Measurements from ENCODE around the gene SENP5.
"Not testable (repeated sequence)": the region's sequence is repeated elsewhere in the genome, so short reads cannot be mapped to it uniquely, and the experiment has no call there.

Gene SENP5, protein sequence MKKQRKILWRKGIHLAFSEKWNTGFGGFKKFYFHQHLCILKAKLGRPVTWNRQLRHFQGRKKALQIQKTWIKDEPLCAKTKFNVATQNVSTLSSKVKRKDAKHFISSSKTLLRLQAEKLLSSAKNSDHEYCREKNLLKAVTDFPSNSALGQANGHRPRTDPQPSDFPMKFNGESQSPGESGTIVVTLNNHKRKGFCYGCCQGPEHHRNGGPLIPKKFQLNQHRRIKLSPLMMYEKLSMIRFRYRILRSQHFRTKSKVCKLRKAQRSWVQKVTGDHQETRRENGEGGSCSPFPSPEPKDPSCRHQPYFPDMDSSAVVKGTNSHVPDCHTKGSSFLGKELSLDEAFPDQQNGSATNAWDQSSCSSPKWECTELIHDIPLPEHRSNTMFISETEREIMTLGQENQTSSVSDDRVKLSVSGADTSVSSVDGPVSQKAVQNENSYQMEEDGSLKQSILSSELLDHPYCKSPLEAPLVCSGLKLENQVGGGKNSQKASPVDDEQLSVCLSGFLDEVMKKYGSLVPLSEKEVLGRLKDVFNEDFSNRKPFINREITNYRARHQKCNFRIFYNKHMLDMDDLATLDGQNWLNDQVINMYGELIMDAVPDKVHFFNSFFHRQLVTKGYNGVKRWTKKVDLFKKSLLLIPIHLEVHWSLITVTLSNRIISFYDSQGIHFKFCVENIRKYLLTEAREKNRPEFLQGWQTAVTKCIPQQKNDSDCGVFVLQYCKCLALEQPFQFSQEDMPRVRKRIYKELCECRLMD

DNA sequence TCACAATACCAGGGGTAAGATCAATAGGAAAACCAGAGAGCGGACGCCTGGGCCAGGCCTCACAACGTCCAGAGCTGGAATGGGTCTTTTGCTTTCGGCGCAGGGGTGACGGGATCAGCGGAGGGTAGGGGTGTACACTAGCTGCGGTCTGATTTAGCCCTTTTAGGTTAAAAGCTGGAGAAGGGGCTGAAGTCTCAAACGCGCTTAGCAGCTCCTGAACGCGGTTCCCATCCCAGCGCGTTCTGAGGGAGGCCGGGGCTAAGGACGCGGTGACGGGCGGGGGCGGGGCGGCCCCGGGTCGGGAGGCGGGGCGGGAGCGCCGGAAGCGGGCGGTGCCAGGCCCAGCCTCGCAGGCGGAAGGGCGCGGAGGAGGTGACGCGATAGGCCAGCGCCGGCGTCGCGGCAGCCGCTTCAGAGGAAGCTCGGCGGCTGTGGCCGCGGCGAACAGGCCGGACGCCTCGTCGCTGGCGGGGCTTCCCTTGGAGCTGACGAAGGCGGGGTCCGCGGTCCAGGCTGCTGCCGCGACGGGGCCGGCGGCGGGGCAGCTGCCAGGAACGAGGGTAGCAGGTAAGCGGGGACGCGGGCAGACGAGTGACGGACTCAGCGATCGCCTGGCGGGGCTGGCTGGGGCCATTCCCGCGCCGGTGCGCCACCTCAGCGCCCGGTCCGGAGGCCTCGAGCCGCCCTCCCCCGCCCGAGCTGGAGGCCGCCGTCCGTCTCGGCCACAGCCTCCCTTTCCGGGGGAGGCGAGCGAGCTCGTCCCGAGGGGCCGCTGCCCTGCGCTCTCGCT, at the start of gene SENP5:
TSS of gene SENP5 (plus strand) at position 414 of the 790 bp plus-strand sequence. CDS start 17,262 bp downstream, outside the sequence.
- peak; percentile 88 for DNase-seq

DNA sequence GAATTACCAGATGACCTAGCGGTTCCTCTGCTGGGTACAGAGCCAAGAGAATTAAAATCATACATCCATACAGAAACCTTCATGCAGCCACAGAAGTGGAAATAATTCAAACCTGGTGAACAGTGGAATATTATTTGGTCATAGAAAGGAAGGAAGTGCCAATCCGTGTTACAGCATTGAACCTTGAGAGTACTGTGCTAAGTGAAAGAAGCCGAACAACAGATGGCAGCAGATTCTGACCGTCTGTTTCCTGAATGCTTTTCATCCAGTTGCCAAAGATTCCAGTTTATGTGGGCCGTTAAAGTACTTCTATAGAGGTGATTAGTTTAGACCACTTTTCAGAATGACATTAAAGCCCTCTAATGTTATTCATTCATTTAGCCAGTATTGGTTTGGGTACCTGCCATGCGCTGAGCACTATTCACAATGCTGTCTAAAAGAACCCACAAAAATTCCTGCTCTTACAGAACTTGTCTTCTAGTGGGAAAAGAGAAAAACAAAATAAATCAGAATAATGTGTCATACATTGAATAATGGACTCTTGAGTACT, 45.8 kb upstream of the SENP5 start:
- no peak for DNase-seq

DNA sequence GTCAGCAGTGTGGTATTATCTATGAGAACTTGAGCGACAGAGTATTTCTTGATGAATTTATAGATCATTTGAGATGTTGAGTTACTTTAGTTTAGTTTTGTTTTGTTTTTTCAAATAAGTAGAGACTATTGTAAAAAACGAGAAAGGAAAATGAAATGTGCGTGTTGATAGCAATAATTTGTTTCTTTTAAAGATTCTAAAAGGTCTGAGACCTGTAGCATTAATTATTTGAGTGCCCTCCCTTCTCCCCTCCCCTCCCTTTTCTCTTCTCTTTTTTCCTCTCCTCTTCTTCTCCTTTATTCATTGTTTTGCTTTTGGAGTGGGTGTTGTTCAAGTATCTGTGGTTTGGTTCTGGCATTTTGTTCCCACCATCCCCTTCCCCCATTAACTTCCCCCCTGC, 38.1 kb upstream of the SENP5 start:
- not testable (repeated sequence) for DNase-seq

DNA sequence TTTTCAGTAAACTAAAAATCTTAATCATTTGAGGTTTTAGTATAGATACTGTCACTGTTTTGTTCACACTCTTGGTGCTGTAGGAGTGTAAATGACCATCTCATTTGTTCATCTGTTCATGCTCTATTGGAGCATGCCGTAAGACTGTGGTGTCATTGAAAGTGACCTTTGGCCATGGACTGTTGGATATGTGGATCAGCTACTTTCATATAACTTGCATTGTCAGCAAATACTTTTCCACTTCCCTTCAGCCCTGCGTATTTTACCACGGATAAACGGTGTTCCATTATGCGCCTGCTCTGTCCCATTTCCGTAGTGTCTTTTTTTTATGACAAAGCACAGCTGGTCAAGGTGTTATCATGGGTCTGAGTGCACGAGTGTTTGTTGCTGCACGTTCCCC, 32.6 kb upstream of the SENP5 start:
- DNase-seq = no peak

DNA sequence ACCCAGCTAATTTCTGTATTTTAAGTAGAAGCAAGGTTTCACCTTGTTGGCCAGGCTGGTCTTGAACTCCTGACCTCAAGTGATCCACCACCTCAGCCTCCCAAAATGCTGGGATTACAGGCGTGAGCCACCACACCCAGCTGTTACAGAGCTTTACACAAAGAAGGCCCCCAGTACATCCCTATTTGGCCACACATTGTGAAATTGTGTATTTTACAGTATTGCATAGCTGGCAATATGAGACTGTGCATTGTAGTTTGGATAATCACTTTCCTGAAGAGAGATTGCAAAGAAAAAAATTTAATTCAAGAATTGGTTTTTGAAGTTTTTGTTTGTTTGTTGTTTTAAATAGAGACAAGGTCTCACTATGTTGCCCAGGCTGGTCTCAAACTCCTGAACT, 31.1 kb upstream of the SENP5 start:
- DNase-seq = not testable (repeated sequence)

DNA sequence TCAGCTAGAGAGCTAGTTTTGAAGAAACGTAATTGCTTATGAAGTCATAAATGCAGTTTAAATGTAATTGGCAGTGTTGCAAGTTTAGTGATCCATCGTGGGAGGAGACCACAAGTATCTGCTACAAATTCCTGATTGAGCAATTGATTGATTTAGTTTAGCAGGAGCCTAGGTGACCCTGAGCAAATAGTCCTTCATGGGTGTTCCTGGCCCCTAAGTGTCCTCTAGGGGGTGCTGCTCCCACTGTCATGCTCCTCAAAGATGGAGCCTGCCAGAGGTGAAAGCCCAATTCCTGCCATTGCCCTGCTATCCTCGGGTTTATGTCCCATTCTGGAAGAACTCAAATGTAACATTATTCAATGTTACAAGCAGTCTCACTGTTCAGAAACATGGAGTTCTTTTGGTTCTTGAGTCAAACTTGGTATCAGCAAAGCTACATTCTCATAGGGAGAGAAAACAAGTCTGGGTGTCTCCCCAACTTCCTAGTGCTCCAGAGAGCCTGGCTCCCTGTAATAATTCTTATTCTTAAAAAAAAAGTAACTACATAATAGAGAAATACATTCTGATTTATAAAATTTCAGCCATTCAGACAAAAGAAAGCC, 29.8 kb upstream of the SENP5 start:
- DNase-seq = peak; percentile 79

DNA sequence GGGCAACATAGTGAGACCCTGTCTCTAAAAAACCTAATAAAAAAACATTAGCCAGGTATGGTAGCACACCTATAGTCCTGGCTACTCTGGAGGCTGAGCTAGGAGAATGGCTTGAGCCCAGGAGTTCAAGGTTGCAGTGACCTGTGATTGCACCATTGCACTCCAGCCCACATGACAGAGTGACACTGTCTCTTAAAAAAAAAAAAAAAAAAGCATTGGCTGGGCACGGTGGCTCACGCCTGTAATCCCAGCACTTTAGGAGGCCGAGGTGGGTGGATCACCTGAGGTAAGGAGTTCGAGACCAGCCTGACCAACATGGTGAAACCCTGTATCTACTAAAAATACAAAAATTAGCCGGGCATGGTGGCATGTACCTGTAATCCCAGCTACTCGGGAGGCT, 28.4 kb upstream of the SENP5 start:
- not testable (repeated sequence) for DNase-seq

DNA sequence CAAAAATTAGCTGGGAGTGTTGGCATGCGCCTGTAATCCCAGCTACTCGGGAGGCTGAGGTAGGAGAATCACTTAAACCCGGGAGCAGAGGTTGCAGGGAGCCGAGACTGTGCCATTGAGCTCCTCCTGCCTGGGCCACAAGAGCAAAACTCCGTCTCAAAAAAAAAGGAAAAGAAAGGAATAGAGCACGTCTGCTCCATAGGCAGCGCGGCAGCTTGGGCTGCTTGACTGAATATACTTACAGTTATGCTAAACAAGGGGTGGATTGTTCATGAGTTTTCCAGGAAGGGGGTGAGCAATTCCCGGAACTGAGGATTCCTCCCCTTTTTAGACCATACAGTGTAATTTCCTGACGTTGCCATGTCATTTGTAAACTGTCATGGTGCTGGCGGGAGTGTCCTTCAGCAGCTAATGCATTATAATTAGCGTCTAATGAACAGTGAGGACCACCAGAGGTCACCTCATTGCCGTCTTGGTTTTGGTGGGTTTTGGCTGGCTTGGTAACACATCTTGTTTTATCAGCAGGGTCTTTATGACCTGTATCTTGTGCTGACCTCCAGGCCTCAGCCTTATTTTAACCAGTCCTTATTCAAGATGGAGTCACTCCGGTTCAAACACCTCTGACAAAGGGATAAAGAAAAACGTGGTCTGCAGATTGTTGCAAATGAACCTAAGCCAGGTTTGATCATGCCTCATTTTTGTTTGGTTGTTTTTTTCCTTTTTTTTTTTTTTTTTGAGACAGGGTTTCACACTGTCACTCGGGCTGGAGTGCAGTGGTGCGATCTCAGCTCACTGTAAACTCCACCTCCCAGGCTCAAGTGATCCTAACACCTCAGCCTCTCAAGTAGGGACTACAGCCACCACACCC, 24.9 kb upstream of the SENP5 start:
- no peak for DNase-seq

DNA sequence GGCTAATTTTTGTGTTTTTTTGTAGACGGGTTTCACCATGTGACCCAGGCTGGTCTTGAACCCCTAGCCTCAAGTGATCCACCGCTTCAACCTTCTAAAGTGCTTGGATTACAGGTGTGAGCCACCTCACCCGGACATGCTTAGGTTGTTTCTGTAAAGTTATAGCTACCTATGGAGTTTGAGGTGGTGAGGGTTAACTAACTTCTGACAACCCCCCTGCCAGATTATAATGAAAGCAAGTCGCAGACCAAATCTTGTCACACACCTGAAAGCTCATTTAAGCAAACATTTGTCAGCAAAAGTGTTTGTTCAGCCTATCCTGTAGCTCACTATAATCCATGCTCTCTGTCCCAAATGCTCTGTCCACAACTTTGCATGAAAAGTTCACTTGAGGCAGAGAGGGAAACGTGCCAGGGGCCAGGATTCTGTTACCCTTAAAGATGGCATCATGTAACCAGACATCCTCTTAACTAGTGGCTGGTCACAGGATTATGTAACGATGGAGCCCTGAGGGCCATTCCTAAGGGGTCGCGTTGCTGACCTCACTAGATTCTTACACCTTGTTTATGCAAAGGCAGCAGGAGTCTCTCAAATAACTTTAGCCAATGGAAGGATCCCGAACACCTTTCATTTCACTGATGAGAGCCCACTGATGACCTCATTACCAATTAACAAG, 24.1 kb upstream of the SENP5 start:
- DNase-seq = no peak

DNA sequence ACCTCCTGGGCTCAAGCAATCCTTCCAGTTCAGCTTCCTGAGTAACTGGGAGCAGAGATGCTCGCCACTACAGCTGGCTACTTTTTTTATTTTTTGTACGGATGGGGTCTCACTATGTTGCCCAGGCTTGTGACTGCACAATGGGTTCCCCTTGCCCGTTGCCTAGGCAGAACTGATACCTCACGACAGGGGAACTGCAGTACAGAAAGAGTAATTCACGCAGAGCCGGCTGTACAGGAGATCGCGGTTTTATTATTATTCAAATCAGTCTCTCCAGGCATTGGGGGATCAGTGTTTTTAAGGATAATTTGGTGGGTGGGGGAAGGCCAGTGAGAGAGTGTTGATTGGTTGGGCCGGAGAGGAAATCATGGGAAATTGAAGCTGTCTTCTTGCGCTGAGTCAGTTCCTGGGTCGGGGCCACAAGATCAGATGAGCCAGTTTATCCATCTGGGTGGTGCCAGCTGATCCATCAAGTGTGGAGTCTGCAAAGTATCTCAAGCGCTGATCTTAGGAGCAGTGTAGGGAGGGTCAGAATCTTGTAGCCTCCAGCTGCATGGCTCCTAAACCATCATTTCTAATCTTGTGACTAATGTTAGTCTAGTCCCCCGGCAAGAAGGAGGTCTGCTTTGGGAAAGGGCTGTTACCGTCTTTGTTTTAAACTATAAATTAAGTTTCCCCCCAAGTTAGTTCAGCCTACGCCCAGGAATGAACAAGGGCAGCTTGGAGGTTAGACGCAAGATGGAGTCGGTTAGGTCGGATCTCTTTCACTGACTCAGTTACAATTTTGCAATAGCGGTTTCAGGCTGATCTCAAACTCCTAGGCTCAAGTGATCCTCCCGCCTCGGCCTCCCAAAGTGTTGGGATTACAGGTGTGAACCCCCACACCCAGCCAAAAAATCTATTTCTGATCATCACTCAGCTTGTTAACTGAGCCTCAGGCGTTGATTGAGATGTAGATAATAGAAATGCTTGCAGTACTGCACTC, 23.2 kb upstream of the SENP5 start:
- DNase-seq = not testable (repeated sequence)

DNA sequence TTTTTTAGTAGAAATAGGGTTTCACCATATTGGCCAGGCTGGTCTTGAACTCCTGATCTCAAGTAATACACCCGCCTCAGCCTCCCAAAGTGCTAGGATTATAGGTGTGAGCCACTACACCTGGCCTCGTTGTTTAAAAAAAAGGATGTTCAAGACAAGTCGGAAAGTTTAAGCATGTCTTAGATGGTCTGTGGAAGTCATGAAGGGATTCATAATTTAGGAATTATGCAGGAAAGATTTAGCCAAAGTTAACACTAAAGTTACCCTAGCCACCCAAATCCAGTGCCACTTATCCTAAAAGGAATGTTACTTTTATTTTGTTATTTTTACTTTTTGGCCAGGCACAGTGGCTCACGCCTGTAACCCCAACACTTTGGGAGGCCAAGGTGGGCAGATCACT, 19.3 kb upstream of the SENP5 start:
- not testable (repeated sequence) for DNase-seq

DNA sequence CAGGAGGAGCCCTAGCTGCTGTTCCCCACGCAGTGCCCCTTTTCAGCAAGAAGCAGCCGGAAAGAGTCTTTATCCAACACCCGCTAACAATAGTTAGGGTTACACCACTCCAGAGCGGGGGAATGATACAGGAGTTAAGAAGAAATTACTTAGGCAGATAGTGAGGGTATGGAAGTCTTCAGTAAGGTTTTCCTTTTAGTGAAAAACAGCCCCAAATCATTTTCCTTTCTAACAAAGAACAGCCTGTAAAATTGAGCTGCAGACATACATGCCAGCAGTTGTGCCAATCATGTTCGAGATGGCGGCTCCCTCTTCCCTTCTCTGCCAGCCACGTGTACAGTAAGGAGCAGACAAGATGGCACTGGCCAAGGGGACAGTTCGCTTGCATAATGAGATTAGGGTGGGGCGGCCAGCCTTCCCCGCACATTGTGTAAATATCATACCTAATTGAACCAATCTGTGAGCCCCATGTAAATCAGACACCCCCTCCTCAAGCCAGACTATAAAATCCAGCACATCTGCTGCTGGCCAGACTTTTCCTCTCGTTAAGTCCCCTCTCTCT, 18.5 kb upstream of the SENP5 start:
- DNase-seq = no peak

DNA sequence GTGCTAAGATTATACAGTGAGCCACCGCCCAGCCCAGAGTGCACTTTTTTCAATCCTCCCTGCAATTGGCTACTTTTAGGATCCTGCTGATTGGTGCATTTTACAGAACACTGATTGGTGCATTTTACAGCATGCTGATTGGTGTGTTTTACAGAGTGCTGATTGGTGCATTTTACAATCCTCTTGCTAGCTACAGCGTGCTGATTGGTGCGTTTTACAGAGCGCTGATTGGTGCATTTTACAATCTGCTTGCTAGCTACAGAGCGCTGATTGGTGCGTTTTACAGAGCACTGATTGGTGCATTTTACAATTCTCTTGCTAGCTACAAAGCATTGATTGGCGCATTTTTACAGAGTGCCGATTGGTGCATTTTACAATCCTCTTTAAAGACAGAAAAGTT, 4.7 kb upstream of the SENP5 start:
- not testable (repeated sequence) for DNase-seq

DNA sequence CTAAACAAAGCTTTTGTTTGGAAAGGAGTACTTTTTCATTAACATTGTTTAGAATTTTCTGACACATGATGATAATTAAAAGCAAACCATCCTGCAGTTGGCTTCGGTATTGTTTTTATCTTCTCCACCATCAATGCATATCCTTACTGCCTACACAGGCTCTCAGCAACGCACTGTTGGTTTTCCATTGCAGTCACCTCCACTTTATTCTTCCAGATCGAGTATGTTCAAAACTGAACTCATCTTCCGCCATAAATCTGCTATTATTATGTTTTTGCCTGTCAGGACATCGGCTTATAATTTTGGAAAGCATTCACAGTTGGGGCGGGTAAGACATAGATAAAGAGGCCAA, 589 bp upstream of the SENP5 start:
- DNase-seq = no peak

DNA sequence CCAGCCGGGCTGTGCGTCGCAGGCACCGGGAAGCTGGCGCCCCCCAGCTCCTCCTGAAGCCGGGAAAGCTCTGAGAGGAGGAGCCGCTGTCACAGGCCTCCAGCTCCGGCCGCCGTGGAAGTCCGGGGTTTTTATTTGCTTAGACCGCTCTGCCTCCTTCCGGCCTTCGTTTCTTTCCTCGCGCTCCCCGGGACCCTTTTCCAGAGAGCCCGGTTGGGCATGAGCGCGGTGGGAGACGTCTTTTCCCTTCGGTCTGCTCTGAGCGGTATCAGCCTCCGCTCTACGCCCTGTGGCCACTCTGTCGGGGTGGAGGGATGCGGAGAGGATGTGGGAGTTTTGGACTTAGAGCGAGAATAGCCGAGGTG, 559 bp downstream of the SENP5 start:
- DNase-seq = peak; percentile 15

DNA sequence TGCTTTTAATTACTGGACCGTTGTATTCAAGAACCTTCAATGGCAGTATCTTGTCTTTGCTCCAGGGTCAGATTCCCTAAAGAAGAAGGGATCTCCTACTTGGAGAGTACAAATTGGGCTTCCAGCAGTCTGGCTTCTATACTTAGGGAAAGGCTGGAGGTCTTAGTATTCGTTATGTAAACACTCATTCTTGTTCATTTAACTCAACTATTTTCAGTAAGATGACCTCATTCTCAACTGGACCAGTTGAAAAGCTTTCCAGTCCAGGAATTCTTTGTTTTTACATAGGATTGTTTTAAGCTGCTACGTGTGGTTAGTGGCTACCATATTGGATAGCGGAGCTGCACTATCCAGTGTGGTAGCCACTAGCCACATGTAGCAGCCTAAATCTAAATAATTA, 4.6 kb downstream of the SENP5 start:
- no peak for DNase-seq

DNA sequence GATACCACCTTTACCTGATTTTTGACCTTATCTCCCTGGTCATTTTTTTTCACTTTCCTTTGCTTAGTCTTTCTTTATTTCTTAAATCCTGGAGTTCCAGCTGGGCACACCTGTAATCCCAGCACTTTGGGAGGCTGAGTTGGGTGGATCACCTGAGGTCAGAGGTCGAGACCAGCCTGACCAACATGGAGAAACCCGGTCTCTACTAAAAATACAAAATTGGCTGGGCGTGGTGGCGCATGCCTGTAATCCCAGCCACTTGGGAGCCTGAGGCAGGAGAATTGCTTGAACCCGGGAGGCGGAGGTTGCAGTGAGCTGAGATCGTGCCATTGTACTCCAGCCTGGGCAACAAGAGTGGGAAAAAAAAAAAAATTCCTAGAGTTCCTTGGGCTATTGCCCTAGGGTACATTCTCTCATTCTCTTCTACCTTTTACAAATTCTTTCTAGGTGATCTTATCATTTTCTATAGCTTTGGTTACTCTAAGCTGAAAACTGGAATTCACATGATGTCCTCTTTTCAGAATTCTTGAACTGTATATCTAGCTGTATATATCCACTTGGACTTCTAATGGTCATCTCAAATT, 6.9 kb downstream of the SENP5 start:
- not testable (repeated sequence) for DNase-seq

DNA sequence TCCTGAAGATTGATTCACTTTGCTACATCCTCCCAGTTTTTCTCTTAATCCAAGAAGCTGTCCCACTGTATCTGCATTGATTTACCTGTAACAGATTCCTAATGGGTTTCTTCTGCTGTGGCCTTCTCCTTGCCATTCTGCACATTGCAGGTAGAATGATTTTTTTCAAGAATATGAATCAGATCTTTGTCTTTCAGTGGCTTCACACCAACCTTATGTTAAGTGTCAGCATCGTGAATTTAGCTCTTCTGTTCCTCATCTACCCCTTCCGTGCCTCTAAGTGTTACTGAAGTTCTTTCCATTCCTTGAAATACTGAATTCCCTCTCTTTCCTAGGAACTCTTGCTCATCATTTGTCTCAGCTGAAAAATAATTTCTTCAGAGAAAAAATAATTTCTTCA, 7.5 kb downstream of the SENP5 start:
- no peak for DNase-seq

DNA sequence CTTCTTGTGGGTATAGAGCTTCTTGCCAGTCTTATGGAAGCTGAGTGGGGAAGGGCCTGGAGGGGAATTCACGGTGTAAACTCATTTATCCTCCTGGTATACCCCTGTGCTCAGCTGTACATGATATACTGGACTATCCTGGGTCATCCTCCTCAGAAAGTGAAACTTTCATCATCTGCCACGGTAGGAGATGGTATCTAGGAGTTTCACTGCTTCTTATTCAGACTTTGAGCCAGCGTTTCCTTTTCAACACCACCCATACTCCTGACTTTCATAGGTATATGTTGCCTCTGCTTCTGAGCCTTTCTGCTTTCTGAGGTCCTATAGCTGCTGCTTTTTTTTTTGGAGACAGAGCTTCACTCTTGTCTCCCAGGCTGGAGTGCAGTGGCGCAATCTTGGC, 15.6 kb downstream of the SENP5 start:
- no peak for DNase-seq
